Measurements from ENCODE around the gene NFIC.

NFIC gene

GRCh38 chr19:3511506-3512251 lies 145.3 kb downstream of the NFIC start:
- DNase-seq (ENCODE audit: low spot score) = no peak

DNA sequence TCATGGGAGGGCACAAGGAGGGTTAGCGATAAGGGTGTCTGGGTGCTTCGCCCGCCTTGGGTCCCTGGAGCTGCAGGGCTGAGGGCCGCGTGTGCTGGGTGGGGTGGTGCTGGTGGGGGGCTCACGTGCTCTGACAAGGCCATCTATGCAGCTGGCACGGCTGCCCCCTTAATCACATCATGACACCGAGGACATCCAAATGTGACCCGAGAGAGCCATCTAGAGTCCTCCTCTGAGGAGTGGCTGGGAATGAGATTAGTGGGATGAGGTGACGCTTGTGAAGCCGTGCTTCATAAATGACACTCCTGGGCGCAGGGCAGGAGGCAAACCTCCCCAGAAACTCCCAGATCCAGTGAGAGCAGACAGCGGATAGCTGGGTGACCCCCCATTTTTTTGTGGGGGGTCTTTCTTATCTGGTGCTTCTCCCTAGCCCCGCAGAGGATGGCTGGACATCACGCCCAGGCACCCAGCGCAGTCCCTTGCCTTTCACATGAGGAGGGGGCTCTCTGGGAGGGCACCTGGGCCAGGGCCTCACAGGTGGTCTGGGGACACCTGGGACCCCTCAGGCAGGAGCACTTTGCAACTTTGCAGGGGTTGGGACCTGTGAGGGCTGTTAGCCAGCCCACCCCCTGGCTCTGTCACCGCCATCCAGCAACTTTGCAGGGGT lies 146.3 kb downstream of the NFIC start:
- DNase-seq (ENCODE audit: low spot score) = no peak

- no peak for DNase-seq (ENCODE audit: low spot score)
Measured at GRCh38 chr19:3513229-3514140, 147.1 kb downstream of the NFIC start.

GRCh38 chr19:3514930-3515329 lies 148.5 kb downstream of the NFIC start:
- DNase-seq (ENCODE audit: low spot score) = no peak

GRCh38 chr19:3515891-3516422 lies 149.6 kb downstream of the NFIC start:
- no peak for DNase-seq (ENCODE audit: low spot score)

DNA sequence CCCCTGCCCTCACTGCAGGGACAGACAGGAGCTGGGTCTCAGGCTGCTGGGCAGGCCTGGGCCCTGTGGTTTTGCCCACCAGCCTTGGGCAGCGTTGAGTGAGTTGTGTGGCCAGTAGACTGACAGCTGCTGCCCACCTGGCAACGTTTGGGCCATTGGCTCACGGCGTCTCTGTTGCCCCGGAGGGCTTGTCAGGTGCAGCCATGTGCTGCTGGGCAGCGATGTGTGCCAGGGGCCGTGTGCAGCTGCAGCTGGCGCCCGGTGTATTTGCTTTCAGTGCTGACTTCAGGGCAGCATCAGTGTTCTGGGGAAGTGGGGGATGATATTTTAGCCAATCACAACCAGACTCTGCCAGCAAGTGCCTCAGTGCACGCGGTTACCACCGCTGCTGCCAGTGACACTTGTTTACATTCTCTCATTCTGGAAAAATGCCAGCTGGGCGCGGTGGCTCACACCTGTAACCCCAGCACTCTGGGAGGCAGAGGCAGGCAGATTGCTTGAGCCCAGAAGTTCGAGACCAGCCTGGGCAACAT lies 150.4 kb downstream of the NFIC start:
- no peak for DNase-seq (ENCODE audit: low spot score)

DNA sequence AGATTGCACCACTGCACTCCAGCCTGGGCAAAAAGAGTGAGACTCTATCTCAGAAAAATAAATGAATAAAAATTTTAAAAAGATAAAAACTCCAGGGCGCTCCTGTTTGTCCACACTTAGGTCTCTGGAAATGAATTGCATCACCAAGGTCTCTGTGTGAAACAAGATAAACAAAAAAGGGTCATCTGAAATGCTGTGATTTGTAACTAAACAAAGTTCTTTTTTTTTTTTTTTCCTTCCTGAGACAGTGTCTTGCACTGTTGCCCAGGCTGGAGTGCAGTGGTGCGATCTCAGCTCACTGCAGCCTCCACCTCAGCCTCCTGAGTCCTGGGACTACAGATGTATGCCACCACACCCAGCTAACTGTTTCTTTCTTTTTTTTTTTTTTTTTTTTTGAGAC lies 151.3 kb downstream of the NFIC start:
- DNase-seq (ENCODE audit: low spot score) = no peak

GRCh38 chr19:3518255-3518654 lies 151.9 kb downstream of the NFIC start:
- no peak for DNase-seq (ENCODE audit: low spot score)

DNA sequence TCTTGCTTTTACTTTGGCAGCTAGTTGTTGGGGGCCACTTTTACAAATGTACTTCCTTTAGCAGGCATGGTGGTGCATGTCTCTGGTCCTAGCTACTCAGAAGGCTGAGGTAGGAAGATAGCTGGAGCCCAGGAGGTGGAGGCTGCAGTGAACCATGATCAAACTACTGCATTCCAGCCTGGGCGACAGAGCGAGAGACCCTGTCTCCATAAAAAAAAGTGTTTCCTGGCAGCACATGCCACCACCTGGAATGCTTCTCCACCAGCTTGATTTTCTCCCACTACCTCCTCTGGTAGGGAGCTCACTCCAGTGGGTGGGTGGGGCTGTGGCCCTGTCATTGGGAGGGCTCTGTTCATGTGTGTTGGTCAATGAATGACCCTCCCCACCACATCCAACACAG lies 152.3 kb downstream of the NFIC start:
- DNase-seq (ENCODE audit: low spot score) = no peak
